DOHH2 (cell line): ENCODE measurements around the gene INPP4B.

Experiments
- EZH2phosphoT487 ChIP-seq: fragments of 200-600 bp; sonication (generic); IDR thresholded peaks from 2 replicates; pipeline ENCODE4 v1.6.1; 2017; ENCODE audit warnings: borderline replicate concordance, mild to moderate bottlenecking, antibody characterized with exemption, low read length, moderate library complexity, mixed read lengths
- TF ChIP-seq, protein P1 (sequence below): fragments of 200-600 bp; sonication (generic); IDR thresholded peaks from one replicate; pipeline ENCODE4 v1.5.1; 2014; ENCODE audit warnings: antibody characterized with exemption, mild to moderate bottlenecking, low read depth, low read length; ENCODE audit not compliant: poor library complexity, severe bottlenecking

DNA sequence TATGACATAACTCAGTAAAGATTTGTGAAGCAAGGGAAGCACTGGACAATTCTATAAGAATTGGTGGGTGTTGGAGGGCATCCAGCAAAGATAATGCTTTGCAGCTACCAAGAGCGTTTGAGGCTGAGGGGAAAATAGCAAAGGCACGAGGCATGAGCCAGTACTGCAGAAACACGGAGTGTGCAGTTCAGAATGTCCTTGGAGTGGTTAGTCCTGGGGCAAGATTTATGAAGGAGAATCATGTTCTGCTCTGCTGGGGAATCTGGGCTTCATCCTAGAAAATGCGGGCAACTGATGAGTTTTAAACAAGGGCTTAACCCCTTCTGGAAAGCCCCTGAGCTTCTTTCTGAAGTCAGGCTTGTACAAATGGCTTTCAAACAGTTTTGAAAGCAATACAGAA lies 757.2 kb downstream of the INPP4B start:
- TF ChIP-seq, protein P1, sequence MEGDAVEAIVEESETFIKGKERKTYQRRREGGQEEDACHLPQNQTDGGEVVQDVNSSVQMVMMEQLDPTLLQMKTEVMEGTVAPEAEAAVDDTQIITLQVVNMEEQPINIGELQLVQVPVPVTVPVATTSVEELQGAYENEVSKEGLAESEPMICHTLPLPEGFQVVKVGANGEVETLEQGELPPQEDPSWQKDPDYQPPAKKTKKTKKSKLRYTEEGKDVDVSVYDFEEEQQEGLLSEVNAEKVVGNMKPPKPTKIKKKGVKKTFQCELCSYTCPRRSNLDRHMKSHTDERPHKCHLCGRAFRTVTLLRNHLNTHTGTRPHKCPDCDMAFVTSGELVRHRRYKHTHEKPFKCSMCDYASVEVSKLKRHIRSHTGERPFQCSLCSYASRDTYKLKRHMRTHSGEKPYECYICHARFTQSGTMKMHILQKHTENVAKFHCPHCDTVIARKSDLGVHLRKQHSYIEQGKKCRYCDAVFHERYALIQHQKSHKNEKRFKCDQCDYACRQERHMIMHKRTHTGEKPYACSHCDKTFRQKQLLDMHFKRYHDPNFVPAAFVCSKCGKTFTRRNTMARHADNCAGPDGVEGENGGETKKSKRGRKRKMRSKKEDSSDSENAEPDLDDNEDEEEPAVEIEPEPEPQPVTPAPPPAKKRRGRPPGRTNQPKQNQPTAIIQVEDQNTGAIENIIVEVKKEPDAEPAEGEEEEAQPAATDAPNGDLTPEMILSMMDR = no peak
- no peak for TF ChIP-seq EZH2phosphoT487
